Astrocyte (in vitro differentiated cells and primary cell): Measurements from ENCODE around the gene P4HA1.

Experiments
- EZH2 ChIP-seq: IDR thresholded peaks from 2 replicates; pipeline ENCODE4 v1.6.1; 2012; ENCODE audit warnings: mild to moderate bottlenecking, low read length, inconsistent platforms; ENCODE audit not compliant: insufficient read depth
- TF ChIP-seq, protein P1 (sequence below): IDR thresholded peaks from 2 replicates; pipeline ENCODE4 v1.5.1; 2011; ENCODE audit warnings: low read depth, mild to moderate bottlenecking, inconsistent platforms, low read length, moderate library complexity; ENCODE audit not compliant: insufficient read depth

DNA sequence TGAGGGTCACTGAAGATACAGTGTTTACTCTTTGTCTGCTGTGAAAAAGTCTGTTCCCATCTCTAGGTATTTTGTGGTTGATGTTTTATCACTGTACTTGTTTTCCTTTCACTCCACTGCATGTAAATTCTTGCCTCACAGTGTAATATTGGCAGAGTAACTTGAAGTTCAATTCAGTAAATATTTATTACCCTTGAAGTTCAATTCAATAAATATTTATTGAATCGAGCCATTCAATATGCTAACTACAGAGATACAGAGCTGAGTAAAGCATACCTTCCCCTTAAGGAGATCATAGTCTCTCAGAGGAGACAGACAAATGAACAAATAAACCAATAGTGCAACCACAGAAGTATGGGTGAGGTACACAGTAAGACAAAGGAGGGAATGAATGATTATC, 22.8 kb upstream of the P4HA1 start:
- TF ChIP-seq, protein P1, sequence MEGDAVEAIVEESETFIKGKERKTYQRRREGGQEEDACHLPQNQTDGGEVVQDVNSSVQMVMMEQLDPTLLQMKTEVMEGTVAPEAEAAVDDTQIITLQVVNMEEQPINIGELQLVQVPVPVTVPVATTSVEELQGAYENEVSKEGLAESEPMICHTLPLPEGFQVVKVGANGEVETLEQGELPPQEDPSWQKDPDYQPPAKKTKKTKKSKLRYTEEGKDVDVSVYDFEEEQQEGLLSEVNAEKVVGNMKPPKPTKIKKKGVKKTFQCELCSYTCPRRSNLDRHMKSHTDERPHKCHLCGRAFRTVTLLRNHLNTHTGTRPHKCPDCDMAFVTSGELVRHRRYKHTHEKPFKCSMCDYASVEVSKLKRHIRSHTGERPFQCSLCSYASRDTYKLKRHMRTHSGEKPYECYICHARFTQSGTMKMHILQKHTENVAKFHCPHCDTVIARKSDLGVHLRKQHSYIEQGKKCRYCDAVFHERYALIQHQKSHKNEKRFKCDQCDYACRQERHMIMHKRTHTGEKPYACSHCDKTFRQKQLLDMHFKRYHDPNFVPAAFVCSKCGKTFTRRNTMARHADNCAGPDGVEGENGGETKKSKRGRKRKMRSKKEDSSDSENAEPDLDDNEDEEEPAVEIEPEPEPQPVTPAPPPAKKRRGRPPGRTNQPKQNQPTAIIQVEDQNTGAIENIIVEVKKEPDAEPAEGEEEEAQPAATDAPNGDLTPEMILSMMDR = no peak
- no peak for TF ChIP-seq EZH2
